OCI-LY7 (cell line): ENCODE results near the gene RAC2. TPM values are rescaled to one million over a fixed set of nuclear protein-coding genes. Genes with fewer than 3 reads are reported as not detected.

ENCODE experiments used
- BruUV-seq: library from RNA; stranded (reverse); fragments of 400-500 nt; replicated peaks from 2 replicates; lab custom pipeline; 2021; lab: Mats Ljungman, UMichigan
- CTCF ChIA-PET: fragments of 300-600 bp; sonication (Branson Sonifier 250); formaldehyde crosslinking; loops from one replicate; lab custom pipeline; 2022; ENCODE audit warnings: antibody characterized with exemption; ENCODE audit not compliant: unreplicated experiment; lab: Charles Lee
- POLR2A ChIA-PET: fragments of 300-600 bp; sonication (Branson Sonifier 250); formaldehyde crosslinking; loops from one replicate; lab custom pipeline; 2022; ENCODE audit warnings: antibody characterized with exemption; lab: Charles Lee
- DNase-seq: peaks from one replicate; pipeline ENCODE4 v3.0.0-alpha.2; 2015; ENCODE audit warnings: low spot score
- H2AFZ ChIP-seq: fragments of 200-600 bp; sonication (generic), shearing (Covaris generic); 2 replicates; pipeline ENCODE4 v1.6.1; 2014; ENCODE audit warnings: mild to moderate bottlenecking, antibody characterized with exemption, low read length, moderate library complexity
- H3K27ac ChIP-seq: fragments of 200-600 bp; sonication (generic); 2 replicates; pipeline ENCODE4 v1.5.1; 2014; ENCODE audit warnings: mixed run types, low read depth, mild to moderate bottlenecking, moderate library complexity, low read length, inconsistent platforms; ENCODE audit not compliant: poor library complexity, severe bottlenecking
- H3K36me3 ChIP-seq: fragments of 200-600 bp; sonication (generic); 2 replicates; pipeline ENCODE4 v1.6.1; 2014; ENCODE audit warnings: mild to moderate bottlenecking, antibody characterized with exemption, low read length, moderate library complexity, mixed read lengths; ENCODE audit not compliant: insufficient read depth
- H3K4me1 ChIP-seq: fragments of 200-600 bp; sonication (generic); 2 replicates; pipeline ENCODE4 v1.5.1; 2014; ENCODE audit warnings: mild to moderate bottlenecking, low read length; ENCODE audit not compliant: insufficient read depth, poor library complexity, severe bottlenecking
- H3K4me2 ChIP-seq: fragments of 200-600 bp; sonication (generic); 2 replicates; pipeline ENCODE4 v1.6.1; 2014; ENCODE audit warnings: mild to moderate bottlenecking, low read length
- H3K4me3 ChIP-seq: fragments of 200-600 bp; sonication (generic); 2 replicates; pipeline ENCODE4 v1.5.1; 2014; ENCODE audit warnings: mild to moderate bottlenecking, low read depth, low read length; ENCODE audit not compliant: poor library complexity, severe bottlenecking
- H3K79me2 ChIP-seq: fragments of 200-600 bp; sonication (generic); 2 replicates; pipeline ENCODE4 v1.6.1; 2016; ENCODE audit warnings: low read depth, mild to moderate bottlenecking, low read length, moderate library complexity, mixed read lengths; ENCODE audit not compliant: insufficient read depth
- H3K9me2 ChIP-seq: fragments of 200-600 bp; sonication (generic); 2 replicates; pipeline ENCODE4 v1.6.1; 2016; ENCODE audit warnings: mild to moderate bottlenecking, low read length, mixed read lengths; ENCODE audit not compliant: insufficient read depth
- H3K9me3 ChIP-seq: fragments of 200-600 bp; sonication (generic); 2 replicates; pipeline ENCODE4 v1.6.1; 2014; ENCODE audit warnings: mild to moderate bottlenecking, mixed run types, low read length, mixed read lengths
- H4K20me1 ChIP-seq: fragments of 200-600 bp; sonication (generic); 2 replicates; pipeline ENCODE4 v1.6.1; 2014; ENCODE audit warnings: mild to moderate bottlenecking, antibody characterized with exemption, low read length, moderate library complexity, mixed read lengths; ENCODE audit not compliant: insufficient read depth
- CTCF ChIP-seq: fragments of 200-600 bp; sonication (generic); conservative IDR thresholded peaks from 2 replicates; pipeline ENCODE4 v1.5.1; 2014; ENCODE audit warnings: mild to moderate bottlenecking, antibody characterized with exemption, low read length, moderate library complexity, mixed read lengths
- EZH2phosphoT487 ChIP-seq: fragments of 200-600 bp; sonication (generic); IDR thresholded peaks from 2 replicates; pipeline ENCODE4 v1.6.1; 2018; ENCODE audit warnings: low read depth, borderline replicate concordance, mild to moderate bottlenecking, mixed run types, antibody characterized with exemption, low read length, moderate library complexity, mixed read lengths
- intact Hi-C: fragments of 100-400 bp; cut with micrococcal nuclease; formaldehyde crosslinking; loops from one replicate; pipeline ENCODE4 v1.10.0; 2022; ENCODE audit not compliant: unreplicated experiment
- total RNA-seq, 2 experiments: library from RNA; depleted of rRNA in 1 of 2; stranded (reverse); fragments of >200 nt in 1 of 2; shearing (Covaris generic) in 1 of 2; gene quantifications; 2 replicates each; pipeline ENCODE4 v1.2.3, GENCODE V29; 2014 to 2022

Gene RAC2
- total RNA-seq, 2 experiments from 2014 or later = 142 to 321 TPM

DNA sequence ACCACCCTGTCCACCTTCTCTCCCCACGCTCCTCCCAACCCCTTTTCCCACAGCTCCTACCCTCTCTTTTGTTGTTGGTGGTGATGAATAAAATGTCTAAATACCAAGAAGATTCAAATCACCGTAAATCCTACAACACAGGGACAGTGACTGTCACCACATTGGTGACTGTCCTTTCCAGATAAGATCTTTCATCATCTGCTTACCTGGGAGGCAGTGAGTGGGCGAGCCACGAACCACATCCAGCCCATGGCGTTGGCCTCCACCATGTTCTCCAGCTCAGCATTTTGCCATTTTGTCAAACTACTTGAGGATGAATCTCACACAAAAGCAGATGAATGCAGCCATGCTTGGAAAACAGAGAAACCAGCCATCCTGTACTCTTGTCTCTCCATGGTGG lies 31.6 kb upstream of the RAC2 start:
- BruUV-seq = no TSS peak
- no peak for DNase-seq
- peaks cover 59% of the 10 kb centered on the region for H3K4me1 ChIP-seq
- TF ChIP-seq EZH2phosphoT487 (no peak), CTCF (no peak)
- H3K36me3 ChIP-seq = no peaks in the 10 kb centered on the region
- ChIA-PET CTCF (no interaction called here), POLR2A (no interaction called here)
- no peaks in the 10 kb centered on the region for H3K79me2 ChIP-seq
- no peaks in the 10 kb centered on the region for H4K20me1 ChIP-seq
- intact Hi-C loops = no loop called here
- H3K4me3 ChIP-seq = no peak overlapping the region
- peak overlapping the region; percentile 60; the same call in 1 of the 2 replicates for H3K4me2 ChIP-seq
- peak overlapping the region; percentile 55 for H3K27ac ChIP-seq
- H3K9me3 ChIP-seq = no peaks in the 10 kb centered on the region
- H2AFZ ChIP-seq = no peak overlapping the region
- H3K9me2 ChIP-seq = no peaks in the 10 kb centered on the region

GRCh38 chr22:37275134-37275533 lies 31.1 kb upstream of the RAC2 start:
- ChIA-PET POLR2A (no interaction called here), CTCF (no interaction called here)
- no peaks in the 10 kb centered on the region for H3K36me3 ChIP-seq
- H3K4me1 ChIP-seq = peaks cover 63% of the 10 kb centered on the region
- BruUV-seq = no TSS peak
- H2AFZ ChIP-seq = peak overlapping the region; percentile 19; the same call in 1 of the 2 replicates
- TF ChIP-seq CTCF (no peak), EZH2phosphoT487 (no peak)
- H3K9me2 ChIP-seq = no peaks in the 10 kb centered on the region
- H4K20me1 ChIP-seq = no peaks in the 10 kb centered on the region
- H3K79me2 ChIP-seq = no peaks in the 10 kb centered on the region
- H3K4me3 ChIP-seq = peak overlapping the region; percentile 22
- DNase-seq = peak; percentile 36
- peak overlapping the region; percentile 60 for H3K4me2 ChIP-seq
- no peaks in the 10 kb centered on the region for H3K9me3 ChIP-seq
- H3K27ac ChIP-seq = peak overlapping the region; percentile 55
- intact Hi-C loops = no loop called here

DNA sequence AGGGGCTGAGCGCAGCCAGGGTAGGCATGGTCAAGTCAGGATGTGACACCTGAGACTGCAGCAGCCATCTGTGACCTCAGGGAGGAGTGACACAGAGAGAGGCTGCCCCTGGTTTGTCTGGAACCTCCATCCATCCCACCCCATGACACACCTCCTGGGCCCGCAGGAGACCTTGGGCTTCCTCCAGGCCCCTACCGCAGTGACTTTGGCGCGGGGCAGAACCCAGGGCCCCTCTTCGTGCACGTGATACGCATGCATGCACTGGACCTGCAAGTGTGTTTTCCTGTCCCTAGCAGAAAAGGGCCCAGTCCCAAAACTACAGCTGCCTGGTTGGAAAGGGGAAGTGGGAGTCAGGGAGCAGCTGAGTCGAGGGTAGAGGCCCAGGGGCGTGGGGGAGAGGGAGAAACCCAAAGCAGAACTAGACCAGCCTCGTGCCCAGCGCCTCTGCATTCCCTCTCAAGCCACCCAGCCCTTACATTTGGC lies 30.4 kb upstream of the RAC2 start:
- Histone ChIP-seq H3K79me2 (no peaks in the 10 kb centered on the region), H4K20me1 (no peaks in the 10 kb centered on the region), H2AFZ (peak overlapping the region; percentile 19; the same call in 1 of the 2 replicates), H3K36me3 (no peaks in the 10 kb centered on the region), H3K9me3 (no peaks in the 10 kb centered on the region), H3K9me2 (no peaks in the 10 kb centered on the region), H3K4me2 (peak overlapping the region; percentile 60), H3K27ac (peak overlapping the region; percentile 55), H3K4me3 (peak overlapping the region; percentile 22), H3K4me1 (peaks cover 65% of the 10 kb centered on the region)
- no TSS peak for BruUV-seq
- POLR2A ChIA-PET = no interaction called here
- CTCF ChIA-PET = no interaction called here
- intact Hi-C loops = loop anchor here (1.0 kb wide), 1 partner anchor 8 kb away; the partner anchor contains the start of gene CYTH4
- TF ChIP-seq CTCF = no peak
- DNase-seq = peak; percentile 79
